GM12875 (cell line): ENCODE measurements around the gene UBE3A.

Experiments used
- H3K4me3 ChIP-seq: one replicate; pipeline ENCODE4 v1.5.1; 2011; ENCODE audit warnings: low read depth, low read length, control low read depth
- TF ChIP-seq, protein P1 (sequence below): IDR thresholded peaks from 2 replicates; pipeline ENCODE4 v1.5.1; 2011; ENCODE audit warnings: low read depth, mild to moderate bottlenecking, control low read depth, inconsistent platforms, low read length, moderate library complexity, borderline replicate concordance; ENCODE audit not compliant: insufficient read depth

UBE3A gene

GRCh38 chr15:25339431-25339830, 99.4 kb downstream of the UBE3A start:
- TF ChIP-seq, protein P1, sequence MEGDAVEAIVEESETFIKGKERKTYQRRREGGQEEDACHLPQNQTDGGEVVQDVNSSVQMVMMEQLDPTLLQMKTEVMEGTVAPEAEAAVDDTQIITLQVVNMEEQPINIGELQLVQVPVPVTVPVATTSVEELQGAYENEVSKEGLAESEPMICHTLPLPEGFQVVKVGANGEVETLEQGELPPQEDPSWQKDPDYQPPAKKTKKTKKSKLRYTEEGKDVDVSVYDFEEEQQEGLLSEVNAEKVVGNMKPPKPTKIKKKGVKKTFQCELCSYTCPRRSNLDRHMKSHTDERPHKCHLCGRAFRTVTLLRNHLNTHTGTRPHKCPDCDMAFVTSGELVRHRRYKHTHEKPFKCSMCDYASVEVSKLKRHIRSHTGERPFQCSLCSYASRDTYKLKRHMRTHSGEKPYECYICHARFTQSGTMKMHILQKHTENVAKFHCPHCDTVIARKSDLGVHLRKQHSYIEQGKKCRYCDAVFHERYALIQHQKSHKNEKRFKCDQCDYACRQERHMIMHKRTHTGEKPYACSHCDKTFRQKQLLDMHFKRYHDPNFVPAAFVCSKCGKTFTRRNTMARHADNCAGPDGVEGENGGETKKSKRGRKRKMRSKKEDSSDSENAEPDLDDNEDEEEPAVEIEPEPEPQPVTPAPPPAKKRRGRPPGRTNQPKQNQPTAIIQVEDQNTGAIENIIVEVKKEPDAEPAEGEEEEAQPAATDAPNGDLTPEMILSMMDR = no peak
- no peak overlapping the region for H3K4me3 ChIP-seq

DNA sequence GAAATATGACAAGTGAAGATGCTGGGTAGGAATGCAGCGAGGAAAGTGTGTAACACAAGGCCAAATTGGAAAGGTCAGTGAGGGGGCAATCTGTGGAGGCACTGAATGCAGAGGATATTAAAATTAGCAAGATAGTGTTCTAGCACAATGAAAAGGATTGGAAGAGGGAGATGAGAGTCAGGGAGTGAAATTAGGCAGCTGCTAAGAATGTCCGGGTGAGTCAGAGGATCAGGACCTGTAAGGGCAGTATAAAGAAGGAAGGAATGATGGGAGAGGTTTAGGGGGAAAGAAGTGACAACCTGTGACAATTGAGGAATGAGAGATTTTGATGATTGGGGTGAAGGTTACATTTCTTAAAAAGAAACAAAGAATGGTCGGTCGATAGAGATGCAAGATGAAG, 103.5 kb downstream of the UBE3A start:
- TF ChIP-seq, protein P1 = no peak
- no peak overlapping the region for H3K4me3 ChIP-seq

DNA sequence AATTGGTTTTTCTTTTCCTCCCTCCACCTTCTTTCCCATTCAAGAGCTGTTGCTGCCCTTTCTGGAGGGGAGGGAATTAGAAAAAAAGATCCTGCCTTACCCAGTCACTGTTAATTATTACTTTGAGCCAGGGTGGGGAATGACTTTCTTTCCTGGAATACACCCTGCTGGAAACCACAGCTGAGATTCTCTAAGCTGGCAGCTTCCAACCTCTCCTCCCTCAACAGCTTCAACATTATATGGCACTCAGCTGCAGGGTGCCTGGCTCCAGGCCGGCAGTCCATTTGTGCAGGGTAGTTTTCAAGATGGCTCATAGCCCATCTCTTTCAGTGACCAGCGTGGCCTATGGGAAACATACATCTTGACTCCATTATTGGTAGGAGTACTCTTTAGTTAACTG, 105.8 kb downstream of the UBE3A start:
- TF ChIP-seq, protein P1 = no peak
- no peak overlapping the region for H3K4me3 ChIP-seq

DNA sequence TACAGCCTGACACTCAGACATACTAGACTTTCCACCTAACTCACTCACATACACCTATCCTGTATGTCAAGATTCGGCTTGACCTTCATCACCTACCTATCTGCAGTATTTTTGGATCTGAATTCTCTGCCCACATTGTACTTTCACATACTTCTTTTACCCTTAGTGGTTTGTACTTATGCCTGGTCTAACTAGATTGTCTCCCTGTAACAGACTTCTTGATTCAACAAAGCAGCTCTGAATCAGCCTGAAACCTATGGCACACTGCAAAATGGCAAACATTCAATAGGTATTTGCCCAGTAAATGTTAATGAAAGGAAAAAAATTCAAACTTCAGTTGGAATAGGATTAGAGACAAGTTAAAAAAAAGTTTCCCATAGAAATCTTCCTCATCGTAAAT, 106.5 kb downstream of the UBE3A start:
- no peak overlapping the region for H3K4me3 ChIP-seq
- TF ChIP-seq, protein P1 = no peak

GRCh38 chr15:25331860-25332259, 107.0 kb downstream of the UBE3A start:
- H3K4me3 ChIP-seq = no peak overlapping the region

DNA sequence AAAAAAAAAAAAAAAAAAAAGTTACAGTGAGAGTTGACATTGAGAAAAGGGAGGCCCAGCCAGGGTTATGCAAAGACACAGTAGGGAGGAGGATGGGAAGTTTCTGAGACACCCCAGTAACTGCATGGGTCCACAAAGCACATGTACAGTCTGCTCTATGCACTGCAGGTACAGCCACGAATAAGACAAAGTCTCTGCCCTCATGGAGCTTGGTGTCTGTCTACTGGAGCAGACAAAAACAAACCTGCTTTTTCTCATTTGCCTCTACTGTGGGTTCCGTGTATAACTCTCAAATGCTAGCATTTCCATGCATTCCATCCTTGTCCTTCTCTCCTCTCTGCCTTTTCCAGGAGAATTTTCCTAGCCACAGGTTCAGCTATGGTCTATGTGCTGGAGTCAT, 107.4 kb downstream of the UBE3A start:
- TF ChIP-seq, protein P1 = no peak
- no peak overlapping the region for H3K4me3 ChIP-seq

More at GRCh38 chr15:25331860-25332259, 107.0 kb downstream of the UBE3A start:
- TF ChIP-seq, protein P1 = no peak

DNA sequence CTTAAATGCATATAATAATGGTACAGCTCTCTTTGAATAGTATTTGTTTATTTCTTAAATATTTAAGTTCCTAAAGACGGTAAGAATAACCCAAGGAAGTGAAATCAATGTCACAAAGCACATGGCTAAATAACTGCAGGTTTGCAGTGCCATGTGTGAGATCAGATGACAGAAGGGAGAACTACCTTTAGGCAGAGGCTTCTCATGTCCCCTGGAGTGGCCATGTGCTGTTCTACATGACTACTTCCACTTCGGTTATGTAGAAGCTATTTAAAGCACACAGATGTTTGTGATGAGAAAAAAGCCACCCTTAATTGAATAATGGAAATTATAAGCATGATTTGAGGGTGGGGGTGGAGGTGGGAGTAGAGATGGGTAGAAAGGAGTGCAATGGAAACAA, 109.1 kb downstream of the UBE3A start:
- TF ChIP-seq, protein P1 = no peak

More for the DNA sequence above, 109.1 kb downstream of the UBE3A start:
- H3K4me3 ChIP-seq = no peak overlapping the region
